GM19468 (cell line): ENCODE results near the gene NDP.

Experiments
- ATAC-seq: cut with Tn5 transposase; IDR thresholded peaks from one replicate; pipeline ENCODE4 v1.9.1; 2021; ENCODE audit warnings: mild to moderate bottlenecking, moderate library complexity, moderate number of reproducible peaks; ENCODE audit not compliant: unreplicated experiment; ENCODE audit errors: extremely low read depth

The NDP gene

GRCh38 chrX:43973249-43974099 lies at the start of gene NDP:
TSS of gene NDP (minus strand) at chrX:43973390. CDS start at chrX:43958645, 14,745 bp downstream.
- no peak for ATAC-seq

GRCh38 chrX:44022964-44023363 lies 49.8 kb upstream of the NDP start:
- no peak for ATAC-seq

GRCh38 chrX:44020693-44021092 lies 47.5 kb upstream of the NDP start:
- no peak for ATAC-seq

GRCh38 chrX:44019911-44020310 lies 46.7 kb upstream of the NDP start:
- no peak for ATAC-seq

- no peak for ATAC-seq
These were observed 44.5 kb upstream of the NDP start for GRCh38 chrX:44017676-44018075.

GRCh38 chrX:44016906-44017305 lies 43.7 kb upstream of the NDP start:
- ATAC-seq, result no peak

- ATAC-seq, result no peak
These were observed 39.4 kb upstream of the NDP start for GRCh38 chrX:44012484-44013096.

GRCh38 chrX:44011506-44011905 lies 38.3 kb upstream of the NDP start:
- no peak for ATAC-seq

- ATAC-seq, result no peak
These were observed 37.4 kb upstream of the NDP start for GRCh38 chrX:44010626-44011025.

- no peak for ATAC-seq
These were observed 32.9 kb upstream of the NDP start for GRCh38 chrX:44006081-44006480.

GRCh38 chrX:44003975-44004374 lies 30.8 kb upstream of the NDP start:
- ATAC-seq, result no peak

GRCh38 chrX:44002567-44002966 lies 29.4 kb upstream of the NDP start:
- ATAC-seq, result no peak

GRCh38 chrX:43998374-43998773 lies 25.2 kb upstream of the NDP start:
- ATAC-seq, result no peak

- ATAC-seq, result no peak
These were observed 23.3 kb upstream of the NDP start for GRCh38 chrX:43996491-43996890.

GRCh38 chrX:43986083-43986482 lies 12.9 kb upstream of the NDP start:
- no peak for ATAC-seq

- no peak for ATAC-seq
These were observed 12.3 kb upstream of the NDP start for GRCh38 chrX:43985511-43985910.

- ATAC-seq, result no peak
These were observed 5.0 kb upstream of the NDP start for GRCh38 chrX:43978226-43978625.

- ATAC-seq, result no peak
These were observed 3.0 kb upstream of the NDP start for GRCh38 chrX:43976205-43976604.

GRCh38 chrX:43975796-43976195 lies 2.6 kb upstream of the NDP start:
- no peak for ATAC-seq

- no peak for ATAC-seq
These were observed 1.7 kb upstream of the NDP start for GRCh38 chrX:43974741-43975465.

- no peak for ATAC-seq
These were observed 898 bp upstream of the NDP start for GRCh38 chrX:43974100-43974475.
